ENCODE data around the gene TMTC2. TPM values are rescaled to one million over a fixed set of nuclear protein-coding genes. Genes with fewer than 3 reads are reported as not detected.

The TMTC2 gene
- polyA plus RNA-seq, 1 experiment = 5.6 TPM

- Histone ChIP-seq H3K4me3 (ENCODE audit: low read depth, low read length) (no peak overlapping the region), H3K36me3 (ENCODE audit: control insufficient read depth, insufficient read depth, low read length) (no peaks in the 10 kb centered on the region), H3K27me3 (ENCODE audit: control insufficient read depth, insufficient read depth, low read length) (no peaks in the 10 kb centered on the region)
- no peak for DNase-seq (ENCODE audit: low read depth)
- ChIA-PET CTCF (no interaction called here), POLR2A (no interaction called here)
- TF ChIP-seq, protein P1, sequence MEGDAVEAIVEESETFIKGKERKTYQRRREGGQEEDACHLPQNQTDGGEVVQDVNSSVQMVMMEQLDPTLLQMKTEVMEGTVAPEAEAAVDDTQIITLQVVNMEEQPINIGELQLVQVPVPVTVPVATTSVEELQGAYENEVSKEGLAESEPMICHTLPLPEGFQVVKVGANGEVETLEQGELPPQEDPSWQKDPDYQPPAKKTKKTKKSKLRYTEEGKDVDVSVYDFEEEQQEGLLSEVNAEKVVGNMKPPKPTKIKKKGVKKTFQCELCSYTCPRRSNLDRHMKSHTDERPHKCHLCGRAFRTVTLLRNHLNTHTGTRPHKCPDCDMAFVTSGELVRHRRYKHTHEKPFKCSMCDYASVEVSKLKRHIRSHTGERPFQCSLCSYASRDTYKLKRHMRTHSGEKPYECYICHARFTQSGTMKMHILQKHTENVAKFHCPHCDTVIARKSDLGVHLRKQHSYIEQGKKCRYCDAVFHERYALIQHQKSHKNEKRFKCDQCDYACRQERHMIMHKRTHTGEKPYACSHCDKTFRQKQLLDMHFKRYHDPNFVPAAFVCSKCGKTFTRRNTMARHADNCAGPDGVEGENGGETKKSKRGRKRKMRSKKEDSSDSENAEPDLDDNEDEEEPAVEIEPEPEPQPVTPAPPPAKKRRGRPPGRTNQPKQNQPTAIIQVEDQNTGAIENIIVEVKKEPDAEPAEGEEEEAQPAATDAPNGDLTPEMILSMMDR (IDR thresholded peaks at IDR 0.05; ENCODE audit: insufficient read depth, low read depth, low read length) = no peak
These were observed 139.8 kb downstream of the TMTC2 start for GRCh38 chr12:82826505-82826904.

- Histone ChIP-seq H3K4me3 (ENCODE audit: low read depth, low read length) (no peak overlapping the region), H3K36me3 (ENCODE audit: control insufficient read depth, insufficient read depth, low read length) (no peaks in the 10 kb centered on the region), H3K27me3 (ENCODE audit: control insufficient read depth, insufficient read depth, low read length) (no peaks in the 10 kb centered on the region)
- TF ChIP-seq, protein P1 (IDR thresholded peaks at IDR 0.05; ENCODE audit: insufficient read depth, low read depth, low read length) = no peak
- POLR2A ChIA-PET = no interaction called here
- CTCF ChIA-PET = interaction anchor here (0.6 kb wide), 2 partner anchors 11 to 1669 kb away, joined by 4 to 5 read pairs; no protein-coding TSS in a partner anchor
- no peak for DNase-seq (ENCODE audit: low read depth)
These were observed 145.4 kb downstream of the TMTC2 start for GRCh38 chr12:82832096-82832495.

DNA sequence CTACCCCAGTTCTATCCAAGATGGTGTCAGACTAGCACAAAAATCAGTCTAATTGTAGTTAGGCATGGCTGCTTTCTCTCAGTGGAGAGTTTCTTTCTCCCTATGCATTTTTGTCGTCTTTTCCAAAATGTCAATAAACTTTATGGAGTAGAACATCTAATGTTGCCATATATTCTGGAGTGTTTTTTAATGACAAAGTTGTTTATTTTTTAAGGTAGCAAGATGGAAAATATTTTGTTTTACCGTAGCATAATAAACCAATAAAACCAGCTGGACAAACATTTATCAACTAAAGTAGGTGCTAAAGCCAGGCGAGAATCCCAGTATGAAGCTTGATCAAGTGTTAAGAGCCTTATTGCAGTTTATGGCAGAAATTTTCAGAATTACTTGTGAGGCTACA lies 146.3 kb downstream of the TMTC2 start:
- no peaks in the 10 kb centered on the region for H3K36me3 ChIP-seq (ENCODE audit: control insufficient read depth, insufficient read depth, low read length)
- H3K4me3 ChIP-seq (ENCODE audit: low read depth, low read length) = no peak overlapping the region
- TF ChIP-seq, protein P1 (IDR thresholded peaks at IDR 0.05; ENCODE audit: insufficient read depth, low read depth, low read length) = no peak
- ChIA-PET CTCF (no interaction called here), POLR2A (no interaction called here)
- no peak for DNase-seq (ENCODE audit: low read depth)
- no peaks in the 10 kb centered on the region for H3K27me3 ChIP-seq (ENCODE audit: control insufficient read depth, insufficient read depth, low read length)

DNA sequence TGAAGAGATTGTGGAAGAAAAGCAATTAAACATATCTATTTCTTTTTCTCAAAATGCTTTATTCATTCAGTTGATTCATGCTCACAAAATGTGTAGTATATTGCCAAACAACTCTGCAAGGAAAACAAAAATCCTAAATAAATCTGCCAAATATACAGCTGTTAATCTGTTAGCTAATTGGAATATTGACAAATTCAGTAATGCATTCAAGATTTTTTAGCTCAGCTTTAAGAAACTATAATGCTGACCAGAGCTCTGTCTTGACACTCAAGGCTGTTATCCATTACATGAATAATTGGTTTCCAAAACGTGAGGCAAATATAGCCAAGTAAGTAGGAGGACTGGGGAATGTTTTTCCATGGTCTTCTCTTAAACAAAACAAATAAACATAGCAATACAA lies 146.8 kb downstream of the TMTC2 start:
- no peak for DNase-seq (ENCODE audit: low read depth)
- Histone ChIP-seq H3K4me3 (ENCODE audit: low read depth, low read length) (no peak overlapping the region), H3K27me3 (ENCODE audit: control insufficient read depth, insufficient read depth, low read length) (no peaks in the 10 kb centered on the region), H3K36me3 (ENCODE audit: control insufficient read depth, insufficient read depth, low read length) (no peaks in the 10 kb centered on the region)
- CTCF ChIA-PET = no interaction called here
- POLR2A ChIA-PET = no interaction called here
- TF ChIP-seq, protein P1 (IDR thresholded peaks at IDR 0.05; ENCODE audit: insufficient read depth, low read depth, low read length) = no peak

- Histone ChIP-seq H3K27me3 (ENCODE audit: control insufficient read depth, insufficient read depth, low read length) (no peaks in the 10 kb centered on the region), H3K4me3 (ENCODE audit: low read depth, low read length) (no peak overlapping the region), H3K36me3 (ENCODE audit: control insufficient read depth, insufficient read depth, low read length) (no peaks in the 10 kb centered on the region)
- TF ChIP-seq, protein P1 (IDR thresholded peaks at IDR 0.05; ENCODE audit: insufficient read depth, low read depth, low read length) = no peak
- DNase-seq (ENCODE audit: low read depth) = peak; percentile 41
- ChIA-PET POLR2A (no interaction called here), CTCF (no interaction called here)
These were observed 148.5 kb downstream of the TMTC2 start for GRCh38 chr12:82835217-82835616.

All from BJ (cell line).